Adipocyte (in vitro differentiated cells): ENCODE results near the gene CARF.
"Not testable (repeated sequence)": the region's sequence is repeated elsewhere in the genome, so short reads cannot be mapped to it uniquely, and the experiment has no call there.

Experiments used
- DNase-seq: peaks from one replicate; pipeline ENCODE4 v3.0.0-alpha.2; 2015; ENCODE audit warnings: low read depth
- H3K27me3 ChIP-seq: replicated peaks from 2 replicates; pipeline ENCODE4 v1.7.0; 2013; ENCODE audit warnings: mild to moderate bottlenecking, low read length, moderate library complexity; ENCODE audit not compliant: control insufficient read depth, insufficient read depth
- H3K36me3 ChIP-seq: 2 replicates; pipeline ENCODE4 v1.7.0; 2013; ENCODE audit warnings: low read length, mild to moderate bottlenecking, moderate library complexity; ENCODE audit not compliant: control insufficient read depth, insufficient read depth, severe bottlenecking
- H3K4me1 ChIP-seq: 2 replicates; pipeline ENCODE4 v1.7.0; 2013; ENCODE audit warnings: mild to moderate bottlenecking, low read length, moderate library complexity; ENCODE audit not compliant: control insufficient read depth, insufficient read depth
- H3K4me3 ChIP-seq: 2 replicates; pipeline ENCODE4 v1.7.0; 2013; ENCODE audit warnings: mild to moderate bottlenecking, low read length, moderate library complexity
- H3K9ac ChIP-seq: 2 replicates; pipeline ENCODE4 v1.7.0; 2013; ENCODE audit warnings: mild to moderate bottlenecking, low read length, moderate library complexity
- H3K9me3 ChIP-seq: 2 replicates; pipeline ENCODE4 v1.7.0; 2013; ENCODE audit warnings: mild to moderate bottlenecking, low read length, moderate library complexity; ENCODE audit not compliant: control insufficient read depth

The CARF gene

DNA sequence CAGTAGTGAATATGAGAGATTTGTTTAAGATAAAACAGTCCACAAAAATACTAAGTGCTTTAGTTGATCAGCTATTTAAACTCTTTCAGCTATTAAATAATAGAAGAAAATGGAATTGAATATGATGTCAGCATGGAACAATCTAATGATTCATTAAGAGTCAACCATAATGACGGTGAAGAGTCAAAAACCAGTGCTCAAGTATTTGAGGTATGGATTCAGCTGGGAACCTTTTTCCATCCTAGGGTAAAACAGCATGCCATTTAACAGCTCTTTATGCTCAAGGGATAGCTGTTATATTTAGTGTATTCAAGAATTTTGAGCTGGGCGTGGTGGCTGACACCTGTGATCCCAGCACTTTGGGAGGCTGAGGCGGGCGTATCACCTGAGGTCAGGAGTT lies 29.7 kb downstream of the CARF start:
- Histone ChIP-seq H3K9me3 (peaks cover 4% of the 10 kb centered on the region), H3K27me3 (no peaks in the 10 kb centered on the region), H3K4me1 (peaks cover 3% of the 10 kb centered on the region), H3K9ac (no peak overlapping the region), H3K36me3 (peaks cover 18% of the 10 kb centered on the region), H3K4me3 (no peak overlapping the region)
- peak; percentile 4 for DNase-seq

DNA sequence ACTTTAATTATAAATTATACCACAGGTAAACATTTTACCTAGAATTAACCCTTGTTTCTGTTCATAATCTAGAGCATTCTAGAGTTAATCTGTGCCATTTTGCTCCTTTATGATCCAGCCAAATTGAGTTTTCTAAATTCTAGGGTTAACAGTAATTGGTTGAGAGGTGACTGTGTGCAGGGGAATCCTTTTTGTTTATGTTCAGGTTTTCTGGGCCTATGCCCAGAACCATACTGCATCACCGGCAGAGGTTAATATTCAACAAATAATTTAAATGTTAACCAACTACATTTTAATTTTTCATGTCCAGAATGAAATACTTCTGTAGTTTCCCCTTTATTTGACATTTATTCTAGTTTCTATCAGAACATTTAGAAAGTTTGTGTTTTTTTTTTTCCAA lies 32.3 kb downstream of the CARF start:
- H3K4me1 ChIP-seq: peaks cover 3% of the 10 kb centered on the region
- H3K9me3 ChIP-seq: peaks cover 10% of the 10 kb centered on the region
- peak; percentile 36 for DNase-seq
- no peak overlapping the region for H3K4me3 ChIP-seq
- peaks cover 18% of the 10 kb centered on the region for H3K36me3 ChIP-seq
- no peak overlapping the region for H3K9ac ChIP-seq
- no peaks in the 10 kb centered on the region for H3K27me3 ChIP-seq

DNA sequence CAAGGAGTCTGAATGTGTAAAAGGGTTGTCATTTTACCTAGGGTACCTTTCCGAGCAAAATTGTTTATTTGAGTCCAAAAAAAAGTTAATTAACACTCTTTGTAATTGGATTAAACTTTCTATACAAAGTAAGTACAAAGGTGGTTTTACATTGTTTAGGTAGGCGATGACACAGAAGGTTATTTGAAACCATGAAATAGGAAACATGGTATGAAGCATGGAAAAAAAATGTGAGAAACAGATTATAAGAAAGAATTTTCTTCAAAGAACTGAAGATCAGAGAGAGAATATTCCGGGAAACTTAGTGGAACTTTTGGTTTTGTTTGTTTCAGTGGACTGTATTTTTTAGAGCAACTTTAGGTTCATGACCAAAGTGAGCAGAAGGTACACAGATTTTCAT lies 32.7 kb downstream of the CARF start:
- Histone ChIP-seq H3K4me1 (peaks cover 3% of the 10 kb centered on the region), H3K9me3 (peaks cover 10% of the 10 kb centered on the region), H3K9ac (no peak overlapping the region), H3K36me3 (peaks cover 18% of the 10 kb centered on the region), H3K4me3 (no peak overlapping the region), H3K27me3 (no peaks in the 10 kb centered on the region)
- peak; percentile 22 for DNase-seq

DNA sequence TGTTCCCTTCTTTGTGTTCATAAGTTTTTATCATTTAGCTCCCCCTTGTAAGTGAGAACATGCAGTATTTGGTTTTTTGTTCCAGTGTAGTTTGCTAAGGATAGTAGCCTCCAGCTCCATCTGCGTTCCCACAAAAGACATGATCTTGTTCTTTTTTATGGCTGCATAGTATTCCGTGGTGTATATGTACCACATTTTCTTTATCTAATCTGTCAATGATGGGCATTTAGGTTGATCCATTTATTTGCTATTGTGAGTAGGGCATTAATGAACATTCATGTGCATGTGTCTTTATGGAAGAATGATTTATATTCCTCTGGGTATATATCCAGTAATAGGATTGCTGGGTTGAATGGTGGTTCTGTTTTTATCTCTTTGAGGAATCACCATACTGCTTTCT lies 33.4 kb downstream of the CARF start:
- Histone ChIP-seq H3K9me3 (peaks cover 10% of the 10 kb centered on the region), H3K4me3 (no peak overlapping the region), H3K27me3 (no peaks in the 10 kb centered on the region), H3K4me1 (peaks cover 3% of the 10 kb centered on the region), H3K9ac (no peak overlapping the region), H3K36me3 (peaks cover 18% of the 10 kb centered on the region)
- DNase-seq: no peak

DNA sequence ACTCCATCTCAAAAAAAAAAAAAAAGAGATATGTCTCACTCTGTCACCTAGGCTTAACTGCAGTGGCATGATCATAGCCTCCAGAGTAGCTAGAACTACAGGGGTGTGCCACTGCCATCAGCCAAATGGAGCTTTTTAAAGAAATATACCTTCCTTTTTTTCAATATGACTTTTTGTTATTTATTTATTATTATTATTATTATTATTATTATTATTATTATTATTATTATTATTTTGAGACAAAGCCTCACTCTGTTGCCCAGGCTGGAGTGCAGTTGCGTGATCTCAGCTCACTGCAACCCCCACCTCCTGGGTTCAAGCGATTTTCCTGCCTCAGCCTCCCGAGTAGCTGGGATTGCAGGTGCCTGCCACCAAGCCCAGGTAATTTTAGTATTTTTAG lies 37.3 kb downstream of the CARF start:
- not testable (repeated sequence) for DNase-seq, H3K4me3 ChIP-seq, H3K27me3 ChIP-seq, H3K4me1 ChIP-seq, H3K9ac ChIP-seq
- Histone ChIP-seq H3K36me3 (peaks cover 18% of the 10 kb centered on the region), H3K9me3 (peaks cover 10% of the 10 kb centered on the region)

DNA sequence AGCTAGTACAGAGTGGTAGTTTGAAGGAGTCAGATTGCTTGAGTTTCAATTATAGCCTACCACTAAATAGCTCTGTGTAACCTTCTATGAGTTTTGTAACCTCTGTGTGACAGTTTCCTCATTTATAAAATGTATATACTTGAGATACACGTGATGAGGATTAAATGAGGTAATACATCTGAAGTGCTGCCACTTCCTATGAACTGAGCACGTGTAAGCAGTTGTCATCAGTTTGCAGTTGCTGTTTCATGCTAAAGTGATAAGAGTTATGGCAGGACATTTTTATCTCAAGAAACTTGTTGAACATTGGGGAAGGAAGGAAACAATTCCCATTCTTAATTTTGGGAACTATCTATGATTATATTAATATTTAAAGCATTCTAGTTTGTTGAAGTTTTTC lies 38.5 kb downstream of the CARF start:
- no peak overlapping the region for H3K9ac ChIP-seq
- H3K4me1 ChIP-seq: no peaks in the 10 kb centered on the region
- H3K9me3 ChIP-seq: peaks cover 10% of the 10 kb centered on the region
- no peaks in the 10 kb centered on the region for H3K27me3 ChIP-seq
- peaks cover 11% of the 10 kb centered on the region for H3K36me3 ChIP-seq
- no peak overlapping the region for H3K4me3 ChIP-seq
- no peak for DNase-seq

DNA sequence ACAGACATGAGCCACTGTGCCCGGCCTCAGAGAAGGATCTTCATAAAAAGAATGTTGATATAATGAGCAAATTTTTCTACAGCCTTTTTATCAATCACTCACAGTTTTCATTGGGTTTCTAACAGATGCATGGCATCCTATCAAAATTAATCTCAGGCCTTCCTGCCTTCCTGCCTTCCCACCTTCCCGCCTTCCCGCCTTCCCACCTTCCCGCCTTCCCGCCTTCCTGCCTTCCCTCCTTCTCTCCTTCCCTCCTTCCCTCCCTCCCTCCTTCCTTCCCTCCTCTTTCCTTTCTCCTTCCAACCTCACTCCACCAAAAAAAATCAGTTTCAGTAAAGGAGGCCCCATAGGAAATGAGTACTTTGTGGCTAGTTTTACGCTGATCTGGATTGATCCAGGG lies 48.4 kb downstream of the CARF start:
- Histone ChIP-seq H3K9ac (no peak overlapping the region), H3K4me1 (no peaks in the 10 kb centered on the region), H3K36me3 (peaks cover 12% of the 10 kb centered on the region), H3K27me3 (no peaks in the 10 kb centered on the region), H3K9me3 (no peaks in the 10 kb centered on the region), H3K4me3 (no peak overlapping the region)
- no peak for DNase-seq

DNA sequence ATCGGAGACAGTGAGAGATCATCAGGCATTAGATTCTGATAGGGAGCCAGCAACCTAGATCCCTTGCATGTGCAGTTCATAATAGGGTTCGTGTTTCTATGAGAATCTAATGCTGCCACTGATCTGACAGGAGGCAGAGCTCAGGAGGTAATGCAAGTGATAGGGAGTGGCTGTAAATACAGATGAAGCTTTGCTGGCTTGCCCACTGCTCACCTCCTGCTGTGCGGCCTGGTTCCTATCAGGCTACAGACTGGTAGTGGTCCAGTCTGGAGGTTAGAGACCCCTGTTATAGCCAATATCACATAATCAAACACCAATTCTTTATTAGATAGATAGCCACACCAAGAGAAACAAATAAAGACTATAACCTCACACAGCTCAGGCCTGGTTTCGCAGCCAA lies 51.6 kb downstream of the CARF start:
- no peaks in the 10 kb centered on the region for H3K4me1 ChIP-seq
- H3K9ac ChIP-seq: no peak overlapping the region
- H3K36me3 ChIP-seq: peaks cover 7% of the 10 kb centered on the region
- no peaks in the 10 kb centered on the region for H3K9me3 ChIP-seq
- no peak overlapping the region for H3K4me3 ChIP-seq
- no peaks in the 10 kb centered on the region for H3K27me3 ChIP-seq
- no peak for DNase-seq

DNA sequence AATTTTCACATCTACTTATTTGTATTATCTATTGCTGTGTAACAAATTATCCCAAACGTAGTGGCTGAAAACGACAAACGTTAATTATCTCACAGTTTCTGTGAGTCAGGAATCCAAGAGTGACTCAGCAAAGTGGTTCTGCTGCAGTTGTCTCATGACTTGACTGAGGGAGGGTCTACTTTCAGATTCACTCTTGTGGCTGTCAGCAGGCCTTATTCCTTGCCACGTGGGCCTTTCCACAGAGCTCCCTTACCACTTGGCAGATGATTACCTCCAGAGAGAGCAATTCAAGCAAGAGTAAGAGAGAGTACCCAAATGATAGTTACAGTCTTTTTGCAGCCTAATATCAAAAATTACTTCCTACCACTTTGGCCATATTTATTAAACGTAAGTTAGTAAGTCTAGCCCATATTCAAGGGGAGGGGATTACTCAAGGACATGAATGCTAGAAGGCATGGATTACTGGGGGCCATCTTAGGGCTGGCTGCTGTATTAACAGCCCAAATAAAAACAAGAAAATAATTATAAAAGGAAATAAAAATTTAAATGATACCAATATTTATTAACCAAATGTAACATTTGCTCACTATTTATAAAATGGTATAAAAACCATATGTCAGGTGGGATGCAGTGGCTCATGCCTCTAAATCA lies 53.9 kb downstream of the CARF start:
- no peaks in the 10 kb centered on the region for H3K27me3 ChIP-seq
- no peaks in the 10 kb centered on the region for H3K4me1 ChIP-seq
- no peak overlapping the region for H3K9ac ChIP-seq
- peak; percentile 3 for DNase-seq
- no peaks in the 10 kb centered on the region for H3K9me3 ChIP-seq
- H3K36me3 ChIP-seq: no peaks in the 10 kb centered on the region
- no peak overlapping the region for H3K4me3 ChIP-seq

DNA sequence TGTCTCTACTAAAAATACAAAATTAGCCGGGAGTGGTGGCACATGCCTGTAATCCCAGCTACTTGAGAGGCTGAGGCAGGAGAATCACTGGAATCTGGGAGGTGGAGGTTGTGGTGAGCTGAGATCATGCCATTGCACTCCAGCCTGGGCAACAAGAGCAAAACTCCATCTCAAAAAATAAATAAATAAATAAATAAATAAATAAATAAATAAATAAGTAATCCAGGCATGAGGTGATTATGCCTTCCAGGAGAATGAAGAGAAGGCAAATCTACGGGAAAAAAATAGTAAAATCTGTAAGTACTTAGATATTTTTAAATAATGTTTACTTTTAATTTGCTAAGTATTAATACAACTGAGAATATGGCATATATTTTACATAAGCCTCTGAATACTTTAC lies 57.3 kb downstream of the CARF start:
- not testable (repeated sequence) for H3K4me3 ChIP-seq, DNase-seq, H3K9me3 ChIP-seq, H3K4me1 ChIP-seq, H3K9ac ChIP-seq, H3K27me3 ChIP-seq
- peaks cover 19% of the 10 kb centered on the region for H3K36me3 ChIP-seq

DNA sequence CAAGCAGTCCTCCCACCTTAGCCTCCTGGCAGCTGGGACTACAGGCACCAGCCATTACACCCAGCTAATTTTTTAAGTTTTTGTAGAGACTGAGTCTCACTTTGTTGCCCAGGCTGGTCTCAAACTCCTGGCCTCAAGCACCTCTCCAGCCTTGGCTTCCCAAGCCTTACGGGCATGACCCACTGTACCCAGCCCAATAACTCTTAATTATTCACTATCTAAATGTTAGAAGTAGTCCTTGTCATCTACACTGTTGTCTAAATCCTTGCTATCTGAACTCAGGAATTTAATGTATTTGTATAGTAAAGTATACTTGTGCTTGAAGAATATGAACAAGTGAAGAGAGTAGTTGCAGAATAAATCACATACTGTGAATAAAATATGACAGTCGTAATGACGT lies 64.7 kb downstream of the CARF start:
- no peak for DNase-seq
- Histone ChIP-seq H3K4me1 (no peaks in the 10 kb centered on the region), H3K4me3 (no peak overlapping the region), H3K36me3 (peaks cover 29% of the 10 kb centered on the region), H3K27me3 (no peaks in the 10 kb centered on the region), H3K9me3 (no peaks in the 10 kb centered on the region), H3K9ac (no peak overlapping the region)

DNA sequence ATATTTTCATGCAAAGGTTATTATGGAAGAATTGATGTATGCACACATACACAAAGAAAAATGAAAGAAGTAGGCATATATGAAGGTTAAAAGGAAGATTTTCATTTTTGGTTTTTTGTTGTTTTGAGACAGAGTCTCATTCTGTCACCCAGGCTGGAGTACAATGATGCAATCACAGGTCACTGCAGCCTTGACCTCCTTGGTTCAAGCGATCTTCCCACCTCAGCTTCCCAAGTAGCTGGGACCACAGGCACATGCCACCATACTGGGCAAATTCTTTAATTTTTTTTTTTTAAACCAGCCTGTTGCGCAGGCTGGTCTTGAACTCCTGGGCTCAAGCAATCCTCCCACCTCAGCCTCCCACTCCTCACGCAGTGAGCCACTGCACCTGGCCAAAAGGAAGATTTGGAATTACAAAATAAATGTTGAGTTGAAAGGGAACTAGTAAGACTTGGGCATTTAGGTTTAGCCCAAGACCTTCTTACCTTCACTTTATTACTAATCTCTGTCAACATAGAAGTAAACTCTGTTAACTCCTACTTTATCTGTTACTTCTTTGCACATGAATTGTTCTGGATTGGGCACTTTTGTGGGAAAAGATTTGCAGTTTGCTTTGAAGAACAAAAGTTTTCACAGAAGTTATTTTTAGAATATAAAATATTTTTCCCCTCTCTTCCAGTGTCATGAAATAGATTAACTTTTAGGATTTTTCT lies 70.9 kb downstream of the CARF start:
- H3K4me1 ChIP-seq: no peaks in the 10 kb centered on the region
- H3K9me3 ChIP-seq: no peaks in the 10 kb centered on the region
- no peak overlapping the region for H3K9ac ChIP-seq
- DNase-seq: no peak
- H3K4me3 ChIP-seq: no peak overlapping the region
- peaks cover 20% of the 10 kb centered on the region for H3K36me3 ChIP-seq
- no peaks in the 10 kb centered on the region for H3K27me3 ChIP-seq
